HG02623 (cell line): ENCODE results near the gene MAP2.

Experiments used
- ATAC-seq: cut with Tn5 transposase; IDR thresholded peaks from one replicate; pipeline ENCODE4 v1.9.1; 2021; ENCODE audit warnings: moderate library complexity; ENCODE audit not compliant: unreplicated experiment

Gene MAP2

DNA sequence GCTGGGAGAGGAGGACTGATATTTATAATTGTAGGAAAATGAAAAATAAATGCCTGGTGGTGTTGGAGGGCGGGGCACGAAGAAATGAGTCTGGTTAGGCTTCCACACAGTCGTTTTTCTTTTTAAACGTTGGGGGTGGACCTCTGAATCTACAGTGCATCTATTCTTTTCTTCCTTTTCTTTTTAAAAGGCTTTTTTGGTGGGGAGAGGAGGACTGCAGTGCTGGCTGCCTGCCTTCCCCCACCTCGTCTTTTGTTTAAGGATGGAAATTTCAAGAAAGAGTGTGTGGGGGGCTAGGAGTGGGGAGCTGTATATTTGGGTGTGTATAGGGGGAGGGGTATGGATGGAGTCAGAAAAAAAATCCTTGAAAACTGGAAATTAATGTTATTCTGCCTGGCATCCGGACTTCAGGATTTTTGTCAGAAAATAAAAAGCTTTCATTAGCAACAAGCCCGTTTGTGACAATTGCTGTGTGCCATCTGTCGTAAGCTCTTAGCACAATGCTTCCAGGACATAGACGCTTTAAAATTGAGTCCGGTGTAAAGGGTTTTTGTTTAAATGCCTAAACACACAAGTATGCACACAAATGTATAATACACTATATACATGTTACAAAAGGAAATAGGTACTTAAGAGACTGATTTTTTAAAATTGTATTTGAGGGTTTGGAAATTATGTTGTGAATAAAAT lies 1.1 kb downstream of the MAP2 start:
- no peak for ATAC-seq

DNA sequence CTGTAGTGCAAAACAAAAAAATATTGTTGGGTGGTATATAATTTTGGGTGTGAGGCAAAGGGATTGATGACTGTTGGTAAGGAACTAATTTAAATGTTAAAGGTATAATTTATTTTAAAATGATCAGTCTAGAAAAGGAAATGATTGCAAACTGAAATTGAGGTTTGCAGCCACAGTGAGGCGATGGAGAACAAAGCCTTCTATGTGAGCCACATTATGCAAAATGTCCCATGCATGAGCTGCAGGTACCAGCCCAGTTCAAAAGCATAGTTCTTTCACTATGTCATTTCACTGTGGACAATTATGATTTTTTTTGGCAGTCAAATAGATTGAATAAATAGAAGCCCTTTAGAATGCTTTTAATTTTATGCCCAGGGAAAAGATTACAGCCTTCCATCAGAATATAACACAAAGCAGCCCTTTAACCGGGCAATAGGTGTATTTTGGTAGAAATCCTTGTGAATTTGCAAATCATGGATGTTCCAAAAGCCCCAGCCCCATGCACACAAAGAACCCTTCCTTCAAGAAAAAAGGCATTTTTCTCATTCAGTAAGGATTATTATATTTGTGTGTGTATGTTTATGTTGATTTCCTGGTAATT lies 1.7 kb downstream of the MAP2 start:
- ATAC-seq: no peak

DNA sequence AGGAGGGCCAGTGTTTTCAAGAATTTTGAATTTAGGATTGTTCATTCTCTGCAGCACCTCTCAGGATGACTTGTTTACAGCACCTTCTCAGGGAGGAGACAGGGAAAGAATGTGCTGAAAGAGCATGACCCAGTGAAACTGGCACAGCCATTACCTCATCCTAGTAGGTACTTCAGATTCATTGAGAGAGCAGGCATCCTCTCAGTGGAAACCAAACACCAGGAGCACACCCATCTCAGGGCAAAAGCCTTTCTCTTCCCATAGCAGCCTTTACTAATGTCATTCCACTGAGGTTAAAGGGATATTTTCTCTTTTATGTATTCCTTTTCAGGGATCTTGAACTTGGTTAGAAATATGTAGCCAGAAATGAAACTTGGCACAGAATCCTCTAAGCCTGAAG lies 2.6 kb downstream of the MAP2 start:
- no peak for ATAC-seq

DNA sequence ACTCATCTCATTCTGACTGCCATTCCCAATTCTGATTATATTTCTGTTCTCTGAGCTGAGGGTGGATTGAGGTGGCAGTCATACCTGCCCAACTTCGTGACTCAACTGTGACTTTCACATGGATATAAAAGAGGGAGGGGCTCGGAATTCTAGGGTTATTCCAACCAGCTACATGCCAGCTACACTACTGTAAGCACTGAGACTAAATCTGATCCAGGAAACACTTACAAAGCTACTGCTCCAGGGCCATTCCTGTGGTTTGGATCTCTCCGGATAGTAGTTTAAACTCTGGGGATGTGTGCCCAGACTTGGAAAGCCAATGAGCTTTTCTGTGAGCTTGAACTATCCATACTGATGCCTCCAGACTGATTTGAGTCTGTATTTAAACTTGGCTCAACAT lies 7.9 kb downstream of the MAP2 start:
- ATAC-seq: no peak

DNA sequence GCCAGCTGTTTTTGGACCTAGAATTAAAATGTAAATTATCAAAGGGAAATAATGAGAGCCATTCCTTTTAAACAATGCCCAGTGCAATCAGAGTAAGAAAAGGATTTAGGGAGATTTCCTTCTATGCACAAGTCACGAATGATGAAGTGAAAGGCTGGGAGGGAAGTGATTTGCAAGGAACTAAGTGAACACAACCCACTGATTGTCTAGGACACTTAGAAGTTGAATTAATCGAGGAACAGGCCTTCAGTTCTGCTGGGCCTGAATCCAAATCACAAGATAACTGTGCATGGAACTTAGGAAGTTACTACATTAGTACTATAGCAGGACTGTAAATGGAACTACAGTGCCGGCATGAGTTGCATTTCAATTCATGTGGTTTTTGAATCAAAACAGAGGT lies 17.7 kb downstream of the MAP2 start:
- ATAC-seq: no peak

DNA sequence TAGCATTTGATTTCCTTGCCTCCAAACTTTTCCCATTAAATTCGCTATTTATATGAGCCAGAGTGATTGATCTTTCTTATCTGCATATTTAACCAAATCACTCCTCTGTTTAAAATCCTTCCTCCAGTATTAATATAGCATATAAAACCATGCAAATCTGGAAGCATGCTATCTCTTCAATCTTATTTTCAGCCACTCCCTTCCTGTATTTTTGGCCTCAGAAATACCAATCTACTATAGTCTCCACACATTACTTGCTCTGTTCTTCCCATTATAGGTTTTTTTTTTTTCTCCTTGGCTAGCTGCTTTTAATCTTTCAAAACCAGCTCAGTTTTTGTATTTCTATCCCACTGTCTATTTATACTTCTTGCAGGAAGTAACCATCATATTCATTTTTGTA lies 19.1 kb downstream of the MAP2 start:
- no peak for ATAC-seq

DNA sequence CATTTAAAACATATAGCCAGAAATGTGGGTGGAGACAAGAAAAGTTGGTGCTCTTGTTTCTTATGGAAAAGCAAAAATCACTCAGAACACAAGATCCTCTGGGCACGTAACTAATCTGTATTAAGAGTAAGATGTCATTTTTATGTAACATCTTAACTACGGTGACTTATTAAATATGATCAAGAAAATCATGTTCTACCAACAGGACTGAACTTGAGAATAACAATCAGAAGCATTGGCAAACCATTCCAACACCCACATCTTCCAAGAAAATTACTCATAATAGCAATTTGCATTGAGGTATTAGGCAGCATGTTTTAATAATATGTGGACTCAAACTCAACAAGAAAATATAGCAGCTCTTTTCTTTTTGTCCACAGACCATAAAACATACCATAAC lies 21.6 kb downstream of the MAP2 start:
- ATAC-seq: no peak

DNA sequence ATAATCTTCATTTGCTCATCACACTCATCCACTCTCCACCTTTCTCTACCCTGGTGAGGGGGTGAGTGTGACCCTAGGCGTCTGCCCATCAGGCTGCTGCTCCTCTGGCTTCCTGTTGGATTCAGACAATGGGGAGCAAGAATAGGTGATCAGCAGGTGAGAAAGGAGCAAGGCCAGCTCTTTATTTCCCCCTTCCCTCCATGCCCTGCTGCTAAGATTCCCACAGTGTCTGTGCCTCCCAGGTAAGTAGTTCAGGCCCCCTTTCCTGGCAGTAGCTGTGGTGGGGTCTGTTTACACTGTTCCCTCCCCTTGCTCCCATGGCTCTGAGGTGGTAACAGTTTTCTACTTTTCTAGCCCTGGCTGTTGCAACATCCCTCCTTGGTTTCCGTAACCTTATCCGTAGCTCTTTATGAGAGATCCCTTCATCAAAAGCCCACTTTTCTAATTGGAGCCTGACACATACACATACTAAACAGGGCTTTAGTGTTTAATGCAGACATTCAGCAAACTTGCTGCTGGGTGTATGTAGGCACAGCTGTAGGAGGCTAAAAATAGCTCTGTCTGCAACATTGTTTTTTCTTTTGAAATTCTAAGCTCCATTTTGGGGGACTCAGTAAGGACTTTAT lies 27.5 kb downstream of the MAP2 start:
- no peak for ATAC-seq

DNA sequence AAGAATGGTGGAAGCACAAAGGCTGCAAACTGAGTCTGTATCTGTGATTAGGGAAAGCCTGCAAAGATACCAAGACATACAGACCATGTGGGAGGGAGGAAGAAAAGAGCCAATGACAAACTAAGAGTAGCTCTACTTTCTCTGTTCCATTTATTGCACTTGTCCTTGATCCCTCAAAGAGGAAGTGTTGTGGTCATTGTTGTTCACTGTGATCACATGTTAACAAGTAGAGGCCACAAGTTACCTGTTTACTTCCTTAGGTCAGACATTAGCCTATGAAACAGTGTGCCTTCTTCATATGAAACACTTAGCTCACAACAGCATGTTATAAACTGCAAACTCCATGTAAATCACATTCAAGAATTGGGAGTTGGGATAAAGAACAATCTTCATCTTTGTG lies 32.6 kb downstream of the MAP2 start:
- no peak for ATAC-seq

DNA sequence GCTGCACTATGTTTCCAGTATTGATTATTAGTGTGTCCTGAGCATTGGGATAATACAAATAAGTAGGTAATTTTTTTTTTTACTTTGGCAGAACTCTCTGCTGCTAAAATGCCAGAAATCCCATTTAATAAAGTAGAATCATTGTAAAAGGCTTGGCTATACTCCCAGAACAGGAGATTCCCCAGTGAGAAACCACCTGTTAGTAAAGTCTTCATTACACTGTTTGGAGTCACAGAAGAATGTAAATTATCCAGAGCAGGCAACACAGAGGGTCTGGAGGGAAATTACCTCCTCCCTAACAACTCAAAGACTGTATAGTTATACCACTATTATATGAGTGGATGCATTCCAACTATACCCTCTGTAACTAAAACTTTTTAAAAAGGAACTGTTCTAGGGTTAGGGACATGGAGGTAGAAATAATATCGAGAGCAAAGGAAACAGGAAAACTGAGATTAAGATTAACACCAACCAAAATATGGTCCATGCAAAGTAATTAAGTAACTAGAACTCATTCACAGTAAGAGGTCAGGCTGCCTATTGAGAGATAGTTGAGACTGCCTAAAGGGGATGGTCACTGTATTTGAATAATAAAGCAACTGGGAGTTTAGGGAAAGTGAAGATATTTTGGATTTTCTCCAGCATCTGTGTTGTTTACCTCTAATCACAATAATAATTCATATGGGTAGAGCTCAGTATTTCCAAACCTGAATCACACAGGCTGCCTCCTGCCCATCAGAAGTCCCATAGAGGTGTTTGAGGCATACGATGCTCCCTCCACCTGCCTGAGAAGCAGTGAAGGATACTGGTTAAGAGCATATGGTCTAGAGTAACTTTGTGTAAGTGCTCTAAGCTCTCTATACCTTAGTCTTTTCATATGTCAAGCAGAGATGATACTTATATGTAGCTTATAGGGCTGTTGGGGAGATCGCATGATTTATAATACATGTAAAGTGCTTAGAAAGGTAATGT lies 34.4 kb downstream of the MAP2 start:
- no peak for ATAC-seq

DNA sequence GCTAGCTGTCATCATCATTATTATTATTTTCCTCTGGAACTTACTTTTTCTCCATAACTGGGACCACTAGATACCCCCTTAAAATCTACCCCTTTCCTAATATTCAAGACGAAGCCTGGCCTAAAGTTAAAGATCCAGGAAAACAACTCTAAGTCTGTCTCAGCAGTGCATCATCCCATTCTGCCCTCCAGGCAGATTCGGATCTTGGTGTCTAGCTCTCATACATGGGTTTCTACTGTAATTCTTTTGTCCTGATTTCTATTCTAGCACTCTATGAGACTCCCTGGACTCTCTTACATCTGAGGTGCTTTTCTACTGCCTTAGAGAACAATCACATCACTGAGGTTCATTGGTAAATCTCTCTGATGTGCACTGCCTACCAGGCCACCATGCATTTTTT lies 35.5 kb downstream of the MAP2 start:
- no peak for ATAC-seq

DNA sequence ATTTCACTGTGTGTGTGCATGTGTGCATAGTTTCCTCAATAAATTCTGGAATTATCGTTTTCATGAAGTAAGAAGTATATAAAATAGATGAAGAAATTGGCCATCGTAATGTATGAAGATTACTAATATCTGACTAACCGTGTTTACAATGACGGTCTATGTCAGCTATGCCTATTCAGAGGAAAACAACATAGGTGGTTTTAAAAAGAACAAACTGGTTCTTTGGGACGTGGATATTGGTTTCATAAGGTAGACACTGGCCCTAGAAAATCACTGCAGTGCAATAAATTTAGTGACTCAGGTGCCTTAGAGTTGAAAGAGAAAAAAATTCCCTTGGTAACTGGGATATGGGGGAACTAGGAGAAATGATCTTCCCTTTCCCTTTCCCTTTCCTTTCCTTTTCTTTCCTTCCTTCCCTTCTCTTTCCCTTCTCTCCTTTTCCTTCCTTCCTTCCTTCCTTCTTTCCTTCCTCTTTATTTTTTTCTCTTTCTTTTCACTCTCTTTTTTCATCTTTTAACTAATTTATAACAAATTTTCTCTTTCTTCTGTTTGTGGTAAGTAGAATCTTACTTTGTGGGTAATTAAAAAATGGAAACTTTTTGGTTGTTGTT lies 36.4 kb downstream of the MAP2 start:
- no peak for ATAC-seq

DNA sequence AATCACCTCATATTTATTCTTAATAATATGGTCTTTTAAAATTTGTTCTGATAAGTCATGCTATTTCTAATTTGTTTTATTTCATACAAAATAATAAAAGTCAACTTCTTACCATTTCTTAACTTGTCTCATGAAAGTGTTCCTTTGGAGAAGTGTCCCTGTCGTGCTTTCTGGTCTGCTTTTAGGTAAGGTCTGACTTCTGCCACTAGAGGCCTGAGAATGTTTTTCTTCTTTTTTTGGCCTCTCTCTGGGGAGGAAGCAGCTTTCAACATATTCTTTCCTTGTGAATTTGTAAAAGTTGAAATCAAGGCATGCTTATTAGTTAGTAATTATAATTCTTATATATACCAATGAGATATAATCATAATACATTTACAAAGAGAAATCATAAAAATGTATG lies 39.4 kb downstream of the MAP2 start:
- no peak for ATAC-seq

DNA sequence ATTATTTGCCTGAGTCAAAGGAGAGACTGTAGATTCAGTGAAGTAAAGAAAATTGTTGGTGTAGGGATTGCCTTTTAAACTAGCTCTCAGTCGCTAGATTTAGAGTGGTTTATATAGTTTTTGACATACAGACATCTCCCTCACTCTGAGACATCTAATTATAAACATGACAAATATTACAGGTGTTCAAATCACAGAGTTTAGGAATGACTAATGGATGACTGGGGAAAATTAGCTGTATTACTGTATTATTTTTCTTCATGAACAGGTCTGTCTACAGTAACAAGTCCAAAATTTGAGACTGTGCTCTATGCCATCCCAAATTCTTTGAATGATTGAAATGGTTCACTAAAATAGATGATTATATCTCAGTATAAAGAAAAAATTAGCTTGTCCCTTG lies 40.0 kb downstream of the MAP2 start:
- ATAC-seq: no peak

DNA sequence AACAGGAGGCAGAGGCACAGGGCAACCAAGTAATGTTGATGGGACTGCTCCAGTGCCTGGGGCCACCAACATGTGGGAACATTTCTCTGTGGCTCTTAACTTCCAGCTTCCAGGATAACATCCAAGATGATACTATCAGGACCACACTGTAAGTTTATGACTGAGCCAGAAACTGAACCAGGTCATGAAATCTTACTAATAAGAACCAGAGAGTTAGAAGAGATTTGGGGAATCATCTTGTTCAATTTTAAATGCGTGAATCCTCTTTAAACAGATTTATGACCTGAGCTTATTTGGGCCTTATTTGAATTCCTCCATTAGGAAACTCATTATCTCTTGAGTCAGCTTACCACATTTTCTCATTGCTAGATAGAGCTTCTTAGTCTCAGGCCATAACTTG lies 45.0 kb downstream of the MAP2 start:
- no peak for ATAC-seq

DNA sequence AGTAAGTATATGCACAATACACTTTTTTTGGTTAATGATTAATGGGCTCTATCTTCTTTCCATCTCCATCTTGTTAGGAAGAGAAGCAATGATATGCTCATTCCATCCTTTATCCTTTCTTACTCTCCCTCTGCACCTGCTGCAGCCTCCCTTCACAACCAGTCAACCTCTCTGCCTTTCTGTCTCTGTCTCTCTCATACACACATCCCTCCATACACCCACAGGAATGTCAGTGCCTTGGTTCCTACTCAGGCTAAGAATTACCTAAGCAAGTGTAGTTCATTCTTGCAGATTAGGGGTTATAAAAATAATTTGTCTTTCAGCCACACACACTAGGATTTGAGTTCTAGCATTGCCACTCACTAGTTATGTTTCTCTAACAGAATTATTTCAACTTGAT lies 45.6 kb downstream of the MAP2 start:
- ATAC-seq: no peak

DNA sequence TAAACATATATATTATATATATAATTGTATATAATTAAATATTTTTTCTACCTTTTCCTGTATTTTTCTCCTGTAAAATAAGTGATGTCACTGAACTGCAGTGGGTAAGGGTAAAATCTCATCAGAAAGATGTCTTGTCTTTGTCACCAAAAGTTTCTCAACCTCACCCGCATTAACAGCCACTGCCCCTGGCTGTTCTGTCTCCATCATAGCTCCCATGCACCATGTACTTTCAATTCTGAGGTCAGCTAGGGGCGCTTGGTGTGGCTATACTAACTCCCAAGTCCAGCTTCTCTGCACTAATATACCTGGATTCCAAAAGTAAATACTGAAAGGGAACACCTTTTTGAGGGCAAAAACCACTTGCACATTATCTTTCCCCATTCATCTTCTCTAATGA lies 46.6 kb downstream of the MAP2 start:
- no peak for ATAC-seq

DNA sequence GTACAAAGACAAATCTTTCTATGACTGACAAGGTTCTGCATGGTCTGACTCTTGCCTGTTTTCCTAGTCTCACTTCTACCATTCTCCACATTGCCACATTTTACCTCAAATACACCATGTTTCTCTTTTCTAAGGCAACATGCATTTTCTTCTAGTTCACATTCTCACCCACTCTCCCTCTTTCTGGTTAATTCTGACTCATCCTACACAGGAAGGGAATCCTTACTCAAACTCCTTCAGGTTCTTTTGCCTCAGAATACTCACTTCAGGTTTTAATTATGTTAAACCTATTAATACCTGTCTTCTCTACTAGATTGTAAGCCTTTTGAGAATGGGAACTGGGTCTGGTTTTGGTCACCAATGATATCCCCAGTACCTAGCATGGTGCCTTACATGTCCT lies 47.2 kb downstream of the MAP2 start:
- ATAC-seq: no peak

DNA sequence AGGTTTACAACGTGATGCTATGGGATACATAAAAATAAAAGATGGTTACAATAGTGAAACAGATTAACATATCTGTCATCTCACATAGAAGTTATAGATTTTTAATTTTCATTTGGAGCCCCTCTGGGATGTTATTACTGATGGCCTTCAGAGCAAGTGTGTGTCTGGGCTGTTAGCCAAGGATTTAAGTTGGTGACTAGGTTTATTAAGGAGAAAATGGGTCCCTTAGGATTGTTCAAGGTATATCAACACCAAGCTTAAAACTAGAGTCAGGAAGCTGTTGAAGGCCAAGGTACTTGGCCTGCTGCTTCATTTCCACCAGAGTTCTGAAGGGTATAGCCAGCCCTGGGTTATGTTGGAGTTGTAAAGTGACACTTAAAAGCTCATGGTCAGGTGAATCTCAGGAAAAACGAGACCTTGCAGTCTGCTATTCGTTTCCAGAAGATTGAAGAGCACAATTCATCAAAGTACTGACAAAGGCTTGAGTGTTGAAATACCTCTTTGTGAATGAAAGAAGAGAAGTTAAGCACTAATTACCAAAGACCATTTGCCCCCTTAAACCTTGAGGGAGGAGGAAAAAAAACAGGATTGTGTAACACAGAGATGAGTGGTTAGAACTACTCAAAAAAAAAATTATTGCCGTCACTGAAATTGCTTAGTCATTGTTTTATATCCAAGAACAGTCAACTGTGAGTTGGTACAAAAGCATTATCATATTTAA lies 48.4 kb downstream of the MAP2 start:
- ATAC-seq: no peak

DNA sequence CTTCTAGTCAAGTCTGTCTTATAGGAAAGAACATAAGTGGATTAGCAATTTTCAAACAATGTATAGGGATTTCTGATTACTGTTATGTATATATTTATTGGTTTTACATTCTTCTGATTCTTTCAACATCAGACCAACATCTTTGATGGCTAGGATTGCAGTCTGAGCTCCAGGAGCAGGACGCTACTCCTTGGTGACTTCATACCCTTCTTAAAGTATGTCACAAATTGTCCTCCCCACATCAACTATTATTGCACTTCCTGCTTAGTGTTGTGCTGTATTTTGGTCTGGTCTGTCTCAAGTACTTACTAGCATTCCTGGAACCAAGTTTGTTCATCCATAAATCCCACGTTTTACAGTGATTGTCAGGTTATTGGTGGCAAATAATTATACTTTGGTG lies 49.0 kb downstream of the MAP2 start:
- ATAC-seq: no peak
